ENCODE results near the gene MAIP1. TPM values are rescaled to one million over a fixed set of nuclear protein-coding genes. Genes with fewer than 3 reads are reported as not detected.
A peak's percentile ranks its signal among the peaks of the same experiment; 100 is the strongest.

The MAIP1 gene
- total RNA-seq, 1 donor from 2014 or later: 18.0 TPM

DNA sequence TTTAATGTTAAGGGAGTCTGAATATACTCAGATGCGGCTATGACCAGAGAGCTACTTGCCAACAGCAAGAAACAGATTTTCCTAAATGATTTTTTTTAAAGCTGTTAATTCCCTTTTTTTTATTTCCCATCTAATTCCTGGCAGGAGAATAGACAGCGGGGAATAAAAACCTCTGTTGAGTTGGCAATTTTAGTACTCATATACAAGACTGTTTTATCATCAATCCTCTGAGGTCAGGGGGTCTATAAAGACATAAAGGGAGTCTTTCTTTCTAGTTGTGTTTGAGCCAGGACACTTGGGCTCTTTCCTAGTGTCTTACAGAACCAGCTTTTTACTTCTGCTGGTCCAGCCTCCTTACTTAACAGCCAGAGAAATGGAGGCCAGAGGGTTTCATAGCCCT, 29.4 kb downstream of the MAIP1 start:
- H3K4me3 Mint-ChIP-seq (ENCODE audit: unreplicated experiment): no peak overlapping the region
- no peak overlapping the region for H3K27ac Mint-ChIP-seq (ENCODE audit: unreplicated experiment)
- H3K9me3 Mint-ChIP-seq (ENCODE audit: unreplicated experiment): no peaks in the 10 kb centered on the region
- no peak for DNase-seq (ENCODE audit: low spot score)
- TF ChIP-seq, protein P1, sequence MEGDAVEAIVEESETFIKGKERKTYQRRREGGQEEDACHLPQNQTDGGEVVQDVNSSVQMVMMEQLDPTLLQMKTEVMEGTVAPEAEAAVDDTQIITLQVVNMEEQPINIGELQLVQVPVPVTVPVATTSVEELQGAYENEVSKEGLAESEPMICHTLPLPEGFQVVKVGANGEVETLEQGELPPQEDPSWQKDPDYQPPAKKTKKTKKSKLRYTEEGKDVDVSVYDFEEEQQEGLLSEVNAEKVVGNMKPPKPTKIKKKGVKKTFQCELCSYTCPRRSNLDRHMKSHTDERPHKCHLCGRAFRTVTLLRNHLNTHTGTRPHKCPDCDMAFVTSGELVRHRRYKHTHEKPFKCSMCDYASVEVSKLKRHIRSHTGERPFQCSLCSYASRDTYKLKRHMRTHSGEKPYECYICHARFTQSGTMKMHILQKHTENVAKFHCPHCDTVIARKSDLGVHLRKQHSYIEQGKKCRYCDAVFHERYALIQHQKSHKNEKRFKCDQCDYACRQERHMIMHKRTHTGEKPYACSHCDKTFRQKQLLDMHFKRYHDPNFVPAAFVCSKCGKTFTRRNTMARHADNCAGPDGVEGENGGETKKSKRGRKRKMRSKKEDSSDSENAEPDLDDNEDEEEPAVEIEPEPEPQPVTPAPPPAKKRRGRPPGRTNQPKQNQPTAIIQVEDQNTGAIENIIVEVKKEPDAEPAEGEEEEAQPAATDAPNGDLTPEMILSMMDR (IDR thresholded peaks at IDR 0.05; ENCODE audit: unreplicated experiment): no peak
- H3K27me3 Mint-ChIP-seq (ENCODE audit: unreplicated experiment): no peaks in the 10 kb centered on the region
- no peaks in the 10 kb centered on the region for H3K36me3 Mint-ChIP-seq (ENCODE audit: low read depth, unreplicated experiment)
- peaks cover 12% of the 10 kb centered on the region for H3K4me1 Mint-ChIP-seq (ENCODE audit: unreplicated experiment)

DNA sequence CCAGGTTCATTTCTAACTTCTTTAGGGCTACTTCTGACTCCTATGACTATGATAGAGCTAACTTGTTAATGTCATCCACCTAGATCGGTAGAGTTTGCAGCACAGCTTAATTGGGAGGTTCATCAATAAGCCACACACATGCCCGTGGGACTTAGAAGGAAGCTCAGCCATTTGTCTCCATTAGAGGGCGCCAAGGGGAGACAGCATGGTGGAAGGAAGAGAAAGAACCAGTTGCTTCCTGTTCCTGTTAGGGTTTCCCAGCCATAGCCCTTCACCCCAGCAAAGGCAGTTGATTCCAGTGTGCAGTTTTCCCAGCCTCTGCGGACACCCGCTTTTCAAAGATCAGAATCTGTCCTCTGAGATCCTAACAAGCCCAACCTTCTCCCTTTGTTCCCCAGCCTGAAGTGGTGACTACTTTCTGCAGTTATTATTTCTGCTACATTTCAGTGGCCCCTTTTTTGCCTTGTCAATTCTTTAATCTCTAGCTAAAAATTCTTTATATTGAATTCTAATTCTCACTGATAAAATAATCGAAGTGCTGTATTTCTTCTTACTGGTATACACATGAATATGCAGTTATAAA, 30.3 kb downstream of the MAIP1 start:
- TF ChIP-seq, protein P1 (IDR thresholded peaks at IDR 0.05; ENCODE audit: unreplicated experiment): peak; percentile 71
- no peaks in the 10 kb centered on the region for H3K27me3 Mint-ChIP-seq (ENCODE audit: unreplicated experiment)
- DNase-seq (ENCODE audit: low spot score): peak; percentile 58
- H3K9me3 Mint-ChIP-seq (ENCODE audit: unreplicated experiment): no peaks in the 10 kb centered on the region
- no peaks in the 10 kb centered on the region for H3K36me3 Mint-ChIP-seq (ENCODE audit: low read depth, unreplicated experiment)
- H3K4me3 Mint-ChIP-seq (ENCODE audit: unreplicated experiment): no peak overlapping the region
- H3K4me1 Mint-ChIP-seq (ENCODE audit: unreplicated experiment): peaks cover 9% of the 10 kb centered on the region
- H3K27ac Mint-ChIP-seq (ENCODE audit: unreplicated experiment): peak overlapping the region; percentile 84

DNA sequence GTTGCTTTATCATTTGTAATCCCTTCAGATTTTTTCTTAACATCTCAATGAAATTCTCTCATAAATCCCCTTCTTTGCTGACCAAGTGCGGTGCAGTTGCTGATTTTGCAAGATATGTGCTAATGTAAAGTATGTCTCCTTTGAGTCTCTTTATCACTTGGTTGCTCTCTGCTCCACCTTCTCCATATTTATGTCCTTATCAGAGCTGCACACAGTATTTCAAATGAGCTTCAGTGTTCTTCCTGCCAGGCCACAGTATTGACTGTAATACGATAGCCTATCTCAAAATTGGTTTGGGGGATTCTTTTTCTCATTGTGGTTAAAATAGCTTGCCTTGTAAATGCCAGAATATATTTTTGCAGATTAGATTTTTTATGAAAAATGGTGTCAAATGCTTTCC, 32.2 kb downstream of the MAIP1 start:
- Mint-ChIP-seq H3K27me3 (ENCODE audit: unreplicated experiment) (no peaks in the 10 kb centered on the region), H3K4me1 (ENCODE audit: unreplicated experiment) (peaks cover 10% of the 10 kb centered on the region), H3K4me3 (ENCODE audit: unreplicated experiment) (no peak overlapping the region), H3K27ac (ENCODE audit: unreplicated experiment) (no peak overlapping the region), H3K9me3 (ENCODE audit: unreplicated experiment) (no peaks in the 10 kb centered on the region), H3K36me3 (ENCODE audit: low read depth, unreplicated experiment) (no peaks in the 10 kb centered on the region)
- TF ChIP-seq, protein P1 (IDR thresholded peaks at IDR 0.05; ENCODE audit: unreplicated experiment): no peak
- DNase-seq (ENCODE audit: low spot score): no peak

DNA sequence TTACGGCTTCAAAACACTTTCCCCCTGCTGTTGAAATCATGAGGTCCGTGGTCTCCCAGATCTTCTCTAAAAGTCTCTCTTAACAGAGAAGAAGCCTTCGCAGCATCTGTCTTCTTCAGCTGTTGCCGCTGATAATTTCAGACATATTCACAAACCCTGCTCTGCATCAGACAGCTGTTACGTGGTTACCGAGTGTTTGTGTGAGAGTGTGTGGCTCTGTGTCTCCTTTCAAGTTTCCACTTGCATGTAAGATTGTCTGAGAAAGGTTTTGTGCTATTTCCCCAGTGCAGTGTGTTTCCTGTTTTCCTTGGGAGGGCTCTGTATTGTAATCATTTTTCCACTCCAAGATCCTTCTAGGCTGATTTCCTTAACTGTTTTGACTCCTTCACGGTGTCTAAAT, 32.8 kb downstream of the MAIP1 start:
- TF ChIP-seq, protein P1 (IDR thresholded peaks at IDR 0.05; ENCODE audit: unreplicated experiment): no peak
- H3K9me3 Mint-ChIP-seq (ENCODE audit: unreplicated experiment): no peaks in the 10 kb centered on the region
- peak; percentile 7 for DNase-seq (ENCODE audit: low spot score)

DNA sequence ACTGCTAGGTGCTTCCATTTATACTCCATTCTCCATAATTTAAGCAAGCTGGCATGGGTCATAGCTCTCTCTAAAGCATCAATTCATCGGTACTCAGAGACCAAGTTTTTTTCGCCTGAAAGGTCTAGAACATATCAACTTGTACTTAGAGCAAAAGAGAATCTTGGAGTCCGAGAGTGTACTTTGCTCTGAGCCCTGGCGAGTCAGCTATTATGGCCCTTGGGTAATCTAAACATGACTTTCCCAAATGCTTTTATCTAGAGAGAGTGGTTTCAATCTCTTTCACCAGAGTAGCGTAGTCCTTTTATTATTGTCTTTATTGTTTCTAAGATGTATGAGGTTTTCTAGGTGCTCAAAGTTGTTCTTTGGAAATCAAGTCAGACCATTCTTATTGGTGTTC, 34.4 kb downstream of the MAIP1 start:
- DNase-seq (ENCODE audit: low spot score): no peak
- Mint-ChIP-seq H3K9me3 (ENCODE audit: unreplicated experiment) (no peaks in the 10 kb centered on the region), H3K27ac (ENCODE audit: unreplicated experiment) (no peak overlapping the region), H3K4me3 (ENCODE audit: unreplicated experiment) (no peak overlapping the region), H3K27me3 (ENCODE audit: unreplicated experiment) (no peaks in the 10 kb centered on the region), H3K36me3 (ENCODE audit: low read depth, unreplicated experiment) (no peaks in the 10 kb centered on the region), H3K4me1 (ENCODE audit: unreplicated experiment) (peaks cover 16% of the 10 kb centered on the region)
- TF ChIP-seq, protein P1 (IDR thresholded peaks at IDR 0.05; ENCODE audit: unreplicated experiment): no peak

More for the DNA sequence above, 32.8 kb downstream of the MAIP1 start:
- Mint-ChIP-seq H3K4me3 (ENCODE audit: unreplicated experiment) (no peak overlapping the region), H3K4me1 (ENCODE audit: unreplicated experiment) (peaks cover 9% of the 10 kb centered on the region), H3K36me3 (ENCODE audit: low read depth, unreplicated experiment) (no peaks in the 10 kb centered on the region), H3K27me3 (ENCODE audit: unreplicated experiment) (no peaks in the 10 kb centered on the region), H3K27ac (ENCODE audit: unreplicated experiment) (no peak overlapping the region)
